Gastroesophageal sphincter (tissue), 4 donors: ENCODE data around the gene ZBTB16. TPM values are rescaled to one million over a fixed set of nuclear protein-coding genes. Genes with fewer than 3 reads are reported as not detected.

Experiments used
- ATAC-seq: fragments of 150-250 bp; one replicate; pipeline ENCODE4 v1.9.1; 2016; ENCODE audit warnings: mild to moderate bottlenecking, moderate library complexity
- H3K27ac ChIP-seq, 4 donors: fragments of 200-600 bp; sonication (generic) in 3 of 4; 1 replicate in 3 of 4; 2 replicates in 1 of 4; pipeline ENCODE4 v1.5.1; 2016 to 2019
- H3K27me3 ChIP-seq: fragments of 200-600 bp; sonication (generic); one replicate; pipeline ENCODE4 v1.5.1; 2019
- H3K36me3 ChIP-seq, 2 donors: fragments of 200-600 bp; sonication (generic); one replicate each; pipeline ENCODE4 v1.5.1; 2019; ENCODE audit warnings: control low read depth in 1 of 2
- H3K4me1 ChIP-seq, 3 donors: fragments of 200-600 bp; sonication (generic); 1 replicate in 2 of 3; 2 replicates in 1 of 3; pipeline ENCODE4 v1.5.1; 2016 to 2019; ENCODE audit warnings: control low read depth in 2 of 3
- H3K4me3 ChIP-seq, 2 donors: fragments of 200-600 bp; sonication (generic); one replicate each; pipeline ENCODE4 v1.5.1; 2019; ENCODE audit warnings: mild to moderate bottlenecking in 1 of 2, moderate library complexity in 1 of 2
- H3K9me3 ChIP-seq, 3 donors: fragments of 200-600 bp; sonication (generic); one replicate each; pipeline ENCODE4 v1.5.1; 2017 to 2019; ENCODE audit warnings: control low read depth in 2 of 3
- EP300 ChIP-seq: sonication (generic); formaldehyde crosslinking; IDR thresholded peaks from one replicate; pipeline ENCODE4 v1.6.1; 2017; ENCODE audit warnings: antibody characterized with exemption, mild to moderate bottlenecking
- POLR2A ChIP-seq, 2 donors: fragments of 450-650 bp; IDR thresholded peaks; one replicate each; pipeline ENCODE4 v1.6.1; 2017; ENCODE audit warnings: antibody characterized with exemption in 2 of 2, mild to moderate bottlenecking in 2 of 2, moderate library complexity in 1 of 2
- POLR2AphosphoS5 ChIP-seq: sonication (generic); formaldehyde crosslinking; IDR thresholded peaks from one replicate; pipeline ENCODE4 v1.6.1; 2017; ENCODE audit warnings: antibody characterized with exemption
- WGBS, 2 donors: methylation state at CpG; one replicate each; pipeline ENCODE4 v1.1.5; 2018; ENCODE audit warnings: low coverage in 1 of 2; 5-methylcytosine and 5-hydroxymethylcytosine counted together
- total RNA-seq, 4 donors: library from RNA; depleted of rRNA; stranded (reverse); fragments of >200 nt; gene quantifications; one replicate each; pipeline ENCODE4 v1.1.0, GENCODE V29; 2016
- TF ChIP-seq, protein P1 (sequence below), 4 experiments: fragments of 200-600 bp in 2 of 4; fragments of 450-650 bp in 2 of 4; sonication (generic) in 1 of 4; IDR thresholded peaks; one replicate each; pipeline ENCODE4 v1.5.1; 2017 to 2019; ENCODE audit warnings: antibody characterized with exemption in 4 of 4, mild to moderate bottlenecking in 2 of 4, moderate library complexity in 2 of 4

Gene ZBTB16, protein sequence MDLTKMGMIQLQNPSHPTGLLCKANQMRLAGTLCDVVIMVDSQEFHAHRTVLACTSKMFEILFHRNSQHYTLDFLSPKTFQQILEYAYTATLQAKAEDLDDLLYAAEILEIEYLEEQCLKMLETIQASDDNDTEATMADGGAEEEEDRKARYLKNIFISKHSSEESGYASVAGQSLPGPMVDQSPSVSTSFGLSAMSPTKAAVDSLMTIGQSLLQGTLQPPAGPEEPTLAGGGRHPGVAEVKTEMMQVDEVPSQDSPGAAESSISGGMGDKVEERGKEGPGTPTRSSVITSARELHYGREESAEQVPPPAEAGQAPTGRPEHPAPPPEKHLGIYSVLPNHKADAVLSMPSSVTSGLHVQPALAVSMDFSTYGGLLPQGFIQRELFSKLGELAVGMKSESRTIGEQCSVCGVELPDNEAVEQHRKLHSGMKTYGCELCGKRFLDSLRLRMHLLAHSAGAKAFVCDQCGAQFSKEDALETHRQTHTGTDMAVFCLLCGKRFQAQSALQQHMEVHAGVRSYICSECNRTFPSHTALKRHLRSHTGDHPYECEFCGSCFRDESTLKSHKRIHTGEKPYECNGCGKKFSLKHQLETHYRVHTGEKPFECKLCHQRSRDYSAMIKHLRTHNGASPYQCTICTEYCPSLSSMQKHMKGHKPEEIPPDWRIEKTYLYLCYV
- total RNA-seq, result 100 to 1,000 TPM; 153 to 284 (median 232) TPM

DNA sequence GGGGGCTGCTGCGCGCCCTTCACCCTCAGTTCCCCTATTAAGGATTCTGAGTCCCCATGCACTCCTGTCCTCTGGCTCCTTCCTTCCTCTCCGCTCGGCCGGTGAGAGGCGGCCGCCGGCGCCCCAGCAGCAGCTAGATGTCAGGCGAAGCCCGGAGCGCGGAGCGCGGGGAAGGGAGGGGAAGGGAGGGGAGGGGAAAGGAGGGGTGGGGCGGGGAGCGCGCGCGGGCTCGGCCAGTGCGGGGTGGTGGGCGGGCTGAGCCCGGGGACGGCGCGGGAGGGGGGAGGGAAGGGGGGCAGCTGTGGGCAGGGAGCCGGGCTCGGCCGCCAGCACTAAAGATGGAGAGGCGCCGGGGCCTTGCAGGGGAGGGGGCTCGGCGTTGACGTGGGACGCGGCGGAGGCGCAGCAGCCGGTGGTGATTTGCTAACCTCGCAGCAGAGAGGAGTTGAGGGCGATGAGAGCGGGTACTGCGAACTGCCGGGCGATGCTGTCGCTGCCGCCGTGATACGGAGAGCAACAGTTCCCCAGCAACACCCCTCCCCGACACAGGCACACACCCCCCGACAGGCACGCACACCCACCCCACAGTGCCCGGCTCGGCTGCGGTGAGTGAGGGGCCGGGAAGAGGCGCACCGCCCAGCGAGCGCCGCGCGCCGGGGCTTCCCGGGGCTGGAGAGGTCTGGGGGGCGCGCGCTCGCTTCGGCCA is at the start of gene ZBTB16:
TSS of gene ZBTB16 (plus strand) at position 434 of the 706 bp plus-strand sequence. CDS start 3,590 bp downstream, outside the sequence.
- Histone ChIP-seq H3K36me3 (peaks cover 0 to 21% of the 10 kb centered on the region in 2 donors), H3K4me1 (peaks cover 0 to 42% (median 20%) of the 10 kb centered on the region in 3 donors), H3K4me3 (peak within 1 kb of the TSS; percentile 55 to 100), H3K27ac (peak within 1 kb of the TSS; percentile 92 to 100 (median 100)), H3K9me3 (no peaks in the 10 kb centered on the region), H3K27me3 (no peaks in the 10 kb centered on the region)
- TF ChIP-seq, protein P1, sequence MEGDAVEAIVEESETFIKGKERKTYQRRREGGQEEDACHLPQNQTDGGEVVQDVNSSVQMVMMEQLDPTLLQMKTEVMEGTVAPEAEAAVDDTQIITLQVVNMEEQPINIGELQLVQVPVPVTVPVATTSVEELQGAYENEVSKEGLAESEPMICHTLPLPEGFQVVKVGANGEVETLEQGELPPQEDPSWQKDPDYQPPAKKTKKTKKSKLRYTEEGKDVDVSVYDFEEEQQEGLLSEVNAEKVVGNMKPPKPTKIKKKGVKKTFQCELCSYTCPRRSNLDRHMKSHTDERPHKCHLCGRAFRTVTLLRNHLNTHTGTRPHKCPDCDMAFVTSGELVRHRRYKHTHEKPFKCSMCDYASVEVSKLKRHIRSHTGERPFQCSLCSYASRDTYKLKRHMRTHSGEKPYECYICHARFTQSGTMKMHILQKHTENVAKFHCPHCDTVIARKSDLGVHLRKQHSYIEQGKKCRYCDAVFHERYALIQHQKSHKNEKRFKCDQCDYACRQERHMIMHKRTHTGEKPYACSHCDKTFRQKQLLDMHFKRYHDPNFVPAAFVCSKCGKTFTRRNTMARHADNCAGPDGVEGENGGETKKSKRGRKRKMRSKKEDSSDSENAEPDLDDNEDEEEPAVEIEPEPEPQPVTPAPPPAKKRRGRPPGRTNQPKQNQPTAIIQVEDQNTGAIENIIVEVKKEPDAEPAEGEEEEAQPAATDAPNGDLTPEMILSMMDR (IDR thresholded peaks at IDR 0.05), result peak in 2 of 4 experiments; percentile 22 to 80
- peak; percentile 96 for TF ChIP-seq POLR2AphosphoS5
- TF ChIP-seq EP300, result no peak
- TF ChIP-seq POLR2A (IDR thresholded peaks at IDR 0.05), result peak; percentile 95 to 96
- WGBS, 2 donors, result 0 to 2% methylated on average over 3 to 30 of the region's 71 CpGs
- ATAC-seq, result peak; percentile 80

DNA sequence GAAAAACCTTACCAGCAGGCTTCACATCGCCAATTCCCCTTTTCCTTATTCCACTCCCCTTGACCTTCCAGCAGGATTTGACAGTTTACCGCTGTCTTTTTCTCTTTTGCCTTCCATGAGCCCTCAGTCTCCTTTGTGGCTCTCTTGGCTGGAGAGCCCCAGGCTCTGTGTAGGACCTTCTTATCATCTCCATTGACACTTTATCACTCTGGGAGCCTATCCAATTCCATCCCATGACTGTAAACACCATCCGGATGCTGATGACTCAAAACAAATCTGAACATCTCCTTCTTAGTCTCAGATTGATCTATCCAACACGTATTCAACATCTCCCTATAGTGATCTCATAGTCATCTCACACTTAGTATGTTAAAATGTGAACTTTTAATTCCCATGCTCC is 48.6 kb upstream of the ZBTB16 start:
- Histone ChIP-seq H3K4me1 (no peaks in the 10 kb centered on the region), H3K27ac (no peak overlapping the region), H3K27me3 (peaks cover 17% of the 10 kb centered on the region), H3K36me3 (no peaks in the 10 kb centered on the region), H3K9me3 (no peaks in the 10 kb centered on the region), H3K4me3 (no peak overlapping the region)
- TF ChIP-seq, protein P1 (IDR thresholded peaks at IDR 0.05), result no peak
- TF ChIP-seq EP300 (no peak), POLR2A (IDR thresholded peaks at IDR 0.05) (no peak), POLR2AphosphoS5 (no peak)
- ATAC-seq, result no peak
- WGBS, 2 donors, result 45 to 50% methylated on average over 2 to 4 of the region's 4 CpGs

DNA sequence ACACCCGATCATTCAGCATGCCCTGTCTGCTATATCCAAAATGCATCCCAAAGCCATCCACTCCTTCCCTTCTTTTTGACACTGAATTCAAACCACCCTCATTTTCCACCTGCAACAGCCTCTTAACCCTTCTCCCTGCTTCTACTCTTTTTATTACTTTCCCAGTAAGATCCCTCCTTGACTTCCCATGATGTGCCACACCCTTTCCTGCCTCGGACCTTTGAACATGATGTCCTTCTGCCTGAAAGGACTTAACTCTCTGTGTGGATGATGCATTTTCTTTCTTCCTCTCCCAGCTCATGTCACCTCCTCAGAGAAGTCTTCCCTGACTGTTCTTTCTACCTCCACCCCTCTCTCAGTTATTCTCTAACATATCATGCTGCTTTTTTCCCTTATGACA is 48.1 kb upstream of the ZBTB16 start:
- ATAC-seq, result no peak
- Histone ChIP-seq H3K36me3 (no peaks in the 10 kb centered on the region), H3K27ac (no peak overlapping the region), H3K4me3 (no peak overlapping the region), H3K4me1 (no peaks in the 10 kb centered on the region), H3K9me3 (no peaks in the 10 kb centered on the region), H3K27me3 (peaks cover 17% of the 10 kb centered on the region)
- no peak for TF ChIP-seq POLR2A (IDR thresholded peaks at IDR 0.05)
- TF ChIP-seq, protein P1 (IDR thresholded peaks at IDR 0.05), result no peak
- no peak for TF ChIP-seq POLR2AphosphoS5
- 47 to 65% methylated on average over 2 of the region's 2 CpGs for WGBS, 2 donors

DNA sequence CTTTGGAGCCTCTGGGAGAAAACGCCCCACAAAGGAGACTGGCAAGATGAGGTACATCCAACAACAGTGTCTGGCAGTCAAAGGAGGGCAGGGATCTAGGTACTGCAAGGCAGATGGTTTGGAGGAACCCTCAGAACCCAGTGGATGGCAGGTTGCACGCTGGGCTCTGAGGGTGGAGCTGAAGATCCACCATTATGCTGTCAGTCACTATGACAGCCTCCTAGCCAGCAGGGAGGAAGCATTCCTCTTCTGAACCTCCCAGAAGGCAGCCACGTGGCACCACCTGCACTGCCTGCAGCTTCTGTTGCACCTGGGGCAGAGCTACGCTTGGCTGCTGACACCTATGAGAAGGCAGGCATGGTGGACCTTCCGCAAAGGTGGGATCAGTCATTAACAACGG is 44.4 kb upstream of the ZBTB16 start:
- ATAC-seq, result no peak

More for the DNA sequence above, 44.4 kb upstream of the ZBTB16 start:
- Histone ChIP-seq H3K4me1 (no peaks in the 10 kb centered on the region), H3K36me3 (no peaks in the 10 kb centered on the region), H3K4me3 (no peak overlapping the region), H3K9me3 (no peaks in the 10 kb centered on the region), H3K27me3 (peaks cover 17% of the 10 kb centered on the region), H3K27ac (no peak overlapping the region)
- TF ChIP-seq EP300 (no peak), POLR2A (IDR thresholded peaks at IDR 0.05) (no peak), POLR2AphosphoS5 (no peak)
- TF ChIP-seq, protein P1 (IDR thresholded peaks at IDR 0.05), result no peak
- WGBS, 2 donors, result 33 to 63% methylated on average over 2 to 5 of the region's 6 CpGs
